OCI-LY1 (cell line): ENCODE data around the gene SLC5A2.
"Not testable (repeated sequence)": the region's sequence is repeated elsewhere in the genome, so short reads cannot be mapped to it uniquely, and the experiment has no call there.

Experiments used
- H2AFZ ChIP-seq: fragments of 200-600 bp; sonication (generic), shearing (Covaris generic); 2 replicates; pipeline ENCODE4 v1.6.0; 2014; ENCODE audit warnings: antibody characterized with exemption, mild to moderate bottlenecking, low read length
- H3F3A ChIP-seq: fragments of 200-600 bp; sonication (generic), shearing (Covaris generic); 2 replicates; pipeline ENCODE4 v1.6.0; 2014; ENCODE audit warnings: mild to moderate bottlenecking, antibody characterized with exemption, low read length, moderate library complexity; ENCODE audit not compliant: insufficient read depth
- H3K27ac ChIP-seq: fragments of 200-600 bp; sonication (generic); 2 replicates; pipeline ENCODE4 v1.5.1; 2014; ENCODE audit warnings: low read length, mixed run types, mild to moderate bottlenecking, low read depth; ENCODE audit not compliant: poor library complexity, severe bottlenecking
- H3K27me3 ChIP-seq: fragments of 200-600 bp; sonication (generic); 2 replicates; pipeline ENCODE4 v1.6.0; 2014; ENCODE audit warnings: antibody characterized with exemption, mild to moderate bottlenecking, low read length, moderate library complexity; ENCODE audit not compliant: insufficient read depth
- H3K36me3 ChIP-seq: fragments of 200-600 bp; sonication (generic); 2 replicates; pipeline ENCODE4 v1.6.1; 2014; ENCODE audit warnings: mild to moderate bottlenecking, antibody characterized with exemption, low read length, moderate library complexity, mixed read lengths; ENCODE audit not compliant: insufficient read depth
- H3K4me1 ChIP-seq: fragments of 200-600 bp; sonication (generic); 2 replicates; pipeline ENCODE4 v1.5.1; 2014; ENCODE audit warnings: mild to moderate bottlenecking, low read length, moderate library complexity; ENCODE audit not compliant: insufficient read depth, severe bottlenecking
- H3K4me2 ChIP-seq: fragments of 200-600 bp; sonication (generic), shearing (Covaris generic); 2 replicates; pipeline ENCODE4 v1.6.1; 2014; ENCODE audit warnings: low read length
- H3K4me3 ChIP-seq: fragments of 200-600 bp; sonication (generic); 2 replicates; pipeline ENCODE4 v1.5.1; 2014; ENCODE audit warnings: low read length, low read depth, mild to moderate bottlenecking, mixed read lengths; ENCODE audit not compliant: poor library complexity, severe bottlenecking
- H3K79me2 ChIP-seq: fragments of 200-600 bp; shearing (Covaris generic); 2 replicates; pipeline ENCODE4 v1.6.1; 2016; ENCODE audit warnings: mixed run types, low read length, mixed read lengths; ENCODE audit not compliant: insufficient read depth
- H3K9ac ChIP-seq: fragments of 200-600 bp; sonication (generic), shearing (Covaris generic); 2 replicates; pipeline ENCODE4 v1.6.1; 2014; ENCODE audit warnings: mild to moderate bottlenecking, low read length, mixed read lengths
- H3K9me2 ChIP-seq: fragments of 200-600 bp; sonication (generic), shearing (Covaris generic); 2 replicates; pipeline ENCODE4 v1.6.1; 2014; ENCODE audit warnings: low read depth, mild to moderate bottlenecking, low read length, mixed read lengths
- H3K9me3 ChIP-seq: fragments of 200-600 bp; shearing (Covaris generic); 2 replicates; pipeline ENCODE4 v1.6.1; 2014; ENCODE audit warnings: low read length, mixed read lengths
- H4K20me1 ChIP-seq: fragments of 200-600 bp; sonication (generic), shearing (Covaris generic); 2 replicates; pipeline ENCODE4 v1.6.0; 2016; ENCODE audit warnings: mild to moderate bottlenecking, low read length; ENCODE audit not compliant: insufficient read depth
- CTCF ChIP-seq: fragments of 200-600 bp; sonication (generic), shearing (Covaris generic); IDR thresholded peaks from 2 replicates; pipeline ENCODE4 v1.5.1; 2017; ENCODE audit warnings: mild to moderate bottlenecking, antibody characterized with exemption, low read length, moderate library complexity, mixed read lengths
- EZH2 ChIP-seq: fragments of 200-600 bp; sonication (generic), shearing (Covaris generic); IDR thresholded peaks from 2 replicates; pipeline ENCODE4 v1.8.0; 2017; ENCODE audit warnings: borderline replicate concordance, mixed run types, mild to moderate bottlenecking, antibody characterized with exemption, low read length, moderate library complexity, mixed read lengths

SLC5A2 gene

GRCh38 chr16:31479751-31480150 is 3.2 kb upstream of the SLC5A2 start:
- Histone ChIP-seq H3K4me3 (no peak overlapping the region), H3K9ac (no peak overlapping the region), H3K4me1 (peaks cover 6% of the 10 kb centered on the region), H3K27me3 (peaks cover 7% of the 10 kb centered on the region), H3K4me2 (no peak overlapping the region), H3K36me3 (no peaks in the 10 kb centered on the region), H4K20me1 (no peaks in the 10 kb centered on the region), H3K9me2 (no peaks in the 10 kb centered on the region), H3K79me2 (no peaks in the 10 kb centered on the region), H3K27ac (no peak overlapping the region), H3K9me3 (no peaks in the 10 kb centered on the region), H3F3A (no peaks in the 10 kb centered on the region), H2AFZ (no peak overlapping the region)
- no peak for TF ChIP-seq EZH2
- TF ChIP-seq CTCF, result no peak

GRCh38 chr16:31480851-31481536 is 1.9 kb upstream of the SLC5A2 start:
- Histone ChIP-seq H3K4me1 (peaks cover 6% of the 10 kb centered on the region), H4K20me1 (no peaks in the 10 kb centered on the region), H3K4me3 (no peak overlapping the region), H3K36me3 (no peaks in the 10 kb centered on the region), H3K79me2 (no peaks in the 10 kb centered on the region), H3K9ac (no peak overlapping the region), H3K9me2 (no peaks in the 10 kb centered on the region), H3K9me3 (no peaks in the 10 kb centered on the region), H3F3A (no peaks in the 10 kb centered on the region), H3K27ac (no peak overlapping the region), H2AFZ (no peak overlapping the region), H3K4me2 (no peak overlapping the region), H3K27me3 (peaks cover 10% of the 10 kb centered on the region)
- TF ChIP-seq EZH2 (no peak), CTCF (no peak)

GRCh38 chr16:31484048-31484447 is 1.1 kb downstream of the SLC5A2 start:
- H3F3A ChIP-seq, H3K9me2 ChIP-seq, H3K36me3 ChIP-seq, H3K4me2 ChIP-seq, H4K20me1 ChIP-seq, H3K27ac ChIP-seq, H3K9me3 ChIP-seq, H3K79me2 ChIP-seq, H3K9ac ChIP-seq, H2AFZ ChIP-seq, H3K4me3 ChIP-seq: not testable (repeated sequence)
- peaks cover 11% of the 10 kb centered on the region for H3K4me1 ChIP-seq
- H3K27me3 ChIP-seq, result peaks cover 11% of the 10 kb centered on the region
